ENCODE data around the gene FAS. TPM values are rescaled to one million over a fixed set of nuclear protein-coding genes. Genes with fewer than 3 reads are reported as not detected.

FAS gene
- total RNA-seq: 10 to 100 TPM; 15.0 to 27.5 (median 19.6) TPM

DNA sequence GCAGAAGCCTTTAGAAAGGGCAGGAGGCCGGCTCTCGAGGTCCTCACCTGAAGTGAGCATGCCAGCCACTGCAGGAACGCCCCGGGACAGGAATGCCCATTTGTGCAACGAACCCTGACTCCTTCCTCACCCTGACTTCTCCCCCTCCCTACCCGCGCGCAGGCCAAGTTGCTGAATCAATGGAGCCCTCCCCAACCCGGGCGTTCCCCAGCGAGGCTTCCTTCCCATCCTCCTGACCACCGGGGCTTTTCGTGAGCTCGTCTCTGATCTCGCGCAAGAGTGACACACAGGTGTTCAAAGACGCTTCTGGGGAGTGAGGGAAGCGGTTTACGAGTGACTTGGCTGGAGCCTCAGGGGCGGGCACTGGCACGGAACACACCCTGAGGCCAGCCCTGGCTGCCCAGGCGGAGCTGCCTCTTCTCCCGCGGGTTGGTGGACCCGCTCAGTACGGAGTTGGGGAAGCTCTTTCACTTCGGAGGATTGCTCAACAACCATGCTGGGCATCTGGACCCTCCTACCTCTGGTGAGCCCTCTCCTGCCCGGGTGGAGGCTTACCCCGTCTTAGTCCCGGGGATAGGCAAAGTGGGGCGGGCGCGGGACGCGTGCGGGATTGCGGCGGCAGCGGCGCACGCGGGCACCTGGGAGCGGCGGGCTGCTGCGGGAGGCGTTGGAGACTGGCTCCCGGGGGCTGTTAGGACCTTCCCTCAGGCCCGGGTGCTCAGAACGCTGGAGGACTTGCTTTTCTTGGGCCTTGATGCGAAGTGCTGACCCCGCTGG lies at the start of gene FAS:
Gene FAS, plus strand, starts transcription at position 415 of the 777 bp plus-strand sequence. Its CDS starts 79 bp downstream, at position 494.
- Histone ChIP-seq H3K4me3 (peak within 1 kb of the TSS; percentile 72 to 79), H3K27ac (peak within 1 kb of the TSS; percentile 79 to 97 (median 96)), H3K4me1 (peaks cover 4 to 82% (median 19%) of the 10 kb centered on the region in 3 donors), H3K27me3 (no peaks in the 10 kb centered on the region), H3K36me3 (no peaks in the 10 kb centered on the region), H3K9me3 (no peaks in the 10 kb centered on the region)
- 0% methylated on average over 1 of the region's 51 CpGs; no CpG with 5 or more reads in 1 of the 2 donors for WGBS, 2 donors (ENCODE audit: low coverage in 1 of 2)
- TF ChIP-seq POLR2A (IDR thresholded peaks at IDR 0.05): peak; percentile 38 to 53
- TF ChIP-seq, protein P1, sequence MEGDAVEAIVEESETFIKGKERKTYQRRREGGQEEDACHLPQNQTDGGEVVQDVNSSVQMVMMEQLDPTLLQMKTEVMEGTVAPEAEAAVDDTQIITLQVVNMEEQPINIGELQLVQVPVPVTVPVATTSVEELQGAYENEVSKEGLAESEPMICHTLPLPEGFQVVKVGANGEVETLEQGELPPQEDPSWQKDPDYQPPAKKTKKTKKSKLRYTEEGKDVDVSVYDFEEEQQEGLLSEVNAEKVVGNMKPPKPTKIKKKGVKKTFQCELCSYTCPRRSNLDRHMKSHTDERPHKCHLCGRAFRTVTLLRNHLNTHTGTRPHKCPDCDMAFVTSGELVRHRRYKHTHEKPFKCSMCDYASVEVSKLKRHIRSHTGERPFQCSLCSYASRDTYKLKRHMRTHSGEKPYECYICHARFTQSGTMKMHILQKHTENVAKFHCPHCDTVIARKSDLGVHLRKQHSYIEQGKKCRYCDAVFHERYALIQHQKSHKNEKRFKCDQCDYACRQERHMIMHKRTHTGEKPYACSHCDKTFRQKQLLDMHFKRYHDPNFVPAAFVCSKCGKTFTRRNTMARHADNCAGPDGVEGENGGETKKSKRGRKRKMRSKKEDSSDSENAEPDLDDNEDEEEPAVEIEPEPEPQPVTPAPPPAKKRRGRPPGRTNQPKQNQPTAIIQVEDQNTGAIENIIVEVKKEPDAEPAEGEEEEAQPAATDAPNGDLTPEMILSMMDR (IDR thresholded peaks at IDR 0.05): no peak
- peak; percentile 70 for TF ChIP-seq POLR2AphosphoS5 (IDR thresholded peaks at IDR 0.05)
- peak; percentile 80 for ATAC-seq

DNA sequence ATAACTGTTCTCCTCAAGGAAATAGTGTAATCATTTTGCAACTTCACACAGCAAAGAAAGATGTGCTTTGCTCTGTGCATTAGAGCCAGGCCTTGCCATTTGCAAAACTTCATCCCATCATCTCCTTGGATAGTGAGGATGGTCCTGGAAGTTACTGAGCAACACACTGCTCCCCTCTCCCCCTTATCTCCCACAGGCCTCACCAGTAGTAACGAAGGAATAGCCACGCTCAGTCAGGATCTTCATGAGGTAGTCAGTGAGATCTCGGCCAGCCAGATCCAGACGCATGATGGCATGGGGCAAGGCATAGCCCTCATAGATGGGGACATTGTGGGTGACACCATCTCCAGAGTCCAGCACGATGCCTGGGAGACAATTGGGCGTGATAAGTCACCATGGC lies 49.6 kb upstream of the FAS start:
- 51 to 53% methylated on average over 3 to 6 of the region's 6 CpGs for WGBS, 2 donors (ENCODE audit: low coverage in 1 of 2)
- no peak for ATAC-seq
- no peak overlapping the region for H3K4me3 ChIP-seq
- H3K9me3 ChIP-seq: no peaks in the 10 kb centered on the region
- TF ChIP-seq, protein P1 (IDR thresholded peaks at IDR 0.05): no peak
- TF ChIP-seq POLR2AphosphoS5 (IDR thresholded peaks at IDR 0.05): peak; percentile 11
- H3K4me1 ChIP-seq: peaks cover 4 to 97% (median 26%) of the 10 kb centered on the region in 3 donors
- peak overlapping the region; percentile 61 to 94 (median 74) for H3K27ac ChIP-seq
- peaks cover 45 to 100% of the 10 kb centered on the region in 2 donors for H3K36me3 ChIP-seq
- H3K27me3 ChIP-seq: no peaks in the 10 kb centered on the region

GRCh38 chr10:88943778-88944177 lies 46.8 kb upstream of the FAS start:
- peaks cover 34 to 98% of the 10 kb centered on the region in 2 donors for H3K36me3 ChIP-seq
- H3K9me3 ChIP-seq: no peaks in the 10 kb centered on the region
- H3K27me3 ChIP-seq: no peaks in the 10 kb centered on the region
- 39% methylated on average over 3 of the region's 3 CpGs; no CpG with 5 or more reads in 1 of the 2 donors for WGBS, 2 donors (ENCODE audit: low coverage in 1 of 2)
- ATAC-seq: no peak
- peak overlapping the region in 1 of 2 donors; percentile 7 for H3K4me3 ChIP-seq
- peaks cover 4 to 97% (median 33%) of the 10 kb centered on the region in 3 donors for H3K4me1 ChIP-seq
- TF ChIP-seq POLR2AphosphoS5 (IDR thresholded peaks at IDR 0.05) (peak; percentile 24), EP300 (IDR thresholded peaks at IDR 0.05) (no peak)
- peak overlapping the region; percentile 61 to 94 (median 82) for H3K27ac ChIP-seq

DNA sequence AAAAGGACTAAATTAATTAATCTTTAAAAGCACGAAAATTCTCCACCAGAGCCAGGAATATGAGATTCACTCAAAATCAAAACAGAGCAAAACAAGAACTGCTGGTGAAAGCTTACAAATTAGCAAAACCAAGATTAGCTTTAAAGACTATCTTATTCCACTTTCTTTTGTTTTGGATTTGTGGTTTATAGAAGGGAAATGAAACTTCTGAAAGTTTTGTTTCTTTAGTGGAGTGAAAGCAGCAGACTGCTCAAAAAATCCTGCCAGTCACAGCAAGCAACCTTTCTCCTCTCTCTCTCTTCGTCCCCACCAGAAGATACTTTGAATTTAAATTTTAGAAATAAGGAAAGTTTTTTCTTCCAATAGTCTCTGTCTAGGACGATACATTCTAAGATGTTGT lies 45.8 kb upstream of the FAS start:
- 29% methylated on average over 3 of the region's 3 CpGs for WGBS, 2 donors (ENCODE audit: low coverage in 1 of 2)
- no peaks in the 10 kb centered on the region for H3K9me3 ChIP-seq
- ATAC-seq: no peak
- peak overlapping the region; percentile 61 to 94 (median 82) for H3K27ac ChIP-seq
- peak overlapping the region in 1 of 2 donors; percentile 7 for H3K4me3 ChIP-seq
- peaks cover 4 to 89% (median 33%) of the 10 kb centered on the region in 3 donors for H3K4me1 ChIP-seq
- TF ChIP-seq POLR2AphosphoS5 (IDR thresholded peaks at IDR 0.05) (no peak), POLR2A (IDR thresholded peaks at IDR 0.05) (no peak)
- TF ChIP-seq, protein P1 (IDR thresholded peaks at IDR 0.05): no peak
- peaks cover 31 to 89% of the 10 kb centered on the region in 2 donors for H3K36me3 ChIP-seq
- H3K27me3 ChIP-seq: no peaks in the 10 kb centered on the region

DNA sequence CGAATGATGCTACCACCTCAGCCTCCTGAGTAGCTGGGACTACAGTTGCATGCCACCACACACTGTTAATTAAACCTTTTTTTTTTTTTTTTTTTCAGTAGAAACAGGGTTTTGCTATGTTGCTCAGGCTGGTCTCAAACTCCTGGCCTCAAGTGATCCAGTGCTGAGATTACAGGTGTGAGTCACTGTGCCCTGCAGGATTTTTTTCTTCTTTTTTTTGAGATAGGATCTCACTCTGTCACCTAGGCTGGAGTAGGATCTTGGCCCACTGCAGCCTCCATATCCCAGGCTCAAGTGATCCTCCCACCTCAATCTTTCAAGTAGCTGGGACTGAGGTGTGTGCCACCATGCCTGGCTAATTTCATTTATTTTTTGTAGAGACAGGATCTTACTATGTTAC lies 44.4 kb upstream of the FAS start:
- ATAC-seq: peak; percentile 14
- Histone ChIP-seq H3K36me3 (peaks cover 23 to 76% of the 10 kb centered on the region in 2 donors), H3K4me1 (peaks cover 4 to 86% (median 27%) of the 10 kb centered on the region in 3 donors), H3K9me3 (no peaks in the 10 kb centered on the region), H3K27ac (peak overlapping the region; percentile 48 to 94 (median 82)), H3K4me3 (peak overlapping the region; percentile 3 to 56), H3K27me3 (no peaks in the 10 kb centered on the region)
- WGBS, 2 donors (ENCODE audit: low coverage in 1 of 2): 25 to 62% methylated on average over 1 of the region's 1 CpG
- TF ChIP-seq POLR2A (IDR thresholded peaks at IDR 0.05) (no peak), POLR2AphosphoS5 (IDR thresholded peaks at IDR 0.05) (no peak), EP300 (IDR thresholded peaks at IDR 0.05) (no peak)
- TF ChIP-seq, protein P1 (IDR thresholded peaks at IDR 0.05): no peak
